ENCODE results near the gene FAM83F.

FAM83F gene

GRCh38 chr22:40044870-40045834 is 50.4 kb downstream of the FAM83F start:
- peak; percentile 75 for DNase-seq
- TF ChIP-seq, protein P1, sequence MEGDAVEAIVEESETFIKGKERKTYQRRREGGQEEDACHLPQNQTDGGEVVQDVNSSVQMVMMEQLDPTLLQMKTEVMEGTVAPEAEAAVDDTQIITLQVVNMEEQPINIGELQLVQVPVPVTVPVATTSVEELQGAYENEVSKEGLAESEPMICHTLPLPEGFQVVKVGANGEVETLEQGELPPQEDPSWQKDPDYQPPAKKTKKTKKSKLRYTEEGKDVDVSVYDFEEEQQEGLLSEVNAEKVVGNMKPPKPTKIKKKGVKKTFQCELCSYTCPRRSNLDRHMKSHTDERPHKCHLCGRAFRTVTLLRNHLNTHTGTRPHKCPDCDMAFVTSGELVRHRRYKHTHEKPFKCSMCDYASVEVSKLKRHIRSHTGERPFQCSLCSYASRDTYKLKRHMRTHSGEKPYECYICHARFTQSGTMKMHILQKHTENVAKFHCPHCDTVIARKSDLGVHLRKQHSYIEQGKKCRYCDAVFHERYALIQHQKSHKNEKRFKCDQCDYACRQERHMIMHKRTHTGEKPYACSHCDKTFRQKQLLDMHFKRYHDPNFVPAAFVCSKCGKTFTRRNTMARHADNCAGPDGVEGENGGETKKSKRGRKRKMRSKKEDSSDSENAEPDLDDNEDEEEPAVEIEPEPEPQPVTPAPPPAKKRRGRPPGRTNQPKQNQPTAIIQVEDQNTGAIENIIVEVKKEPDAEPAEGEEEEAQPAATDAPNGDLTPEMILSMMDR (IDR thresholded peaks at IDR 0.05; ENCODE audit: low read depth, low read length), result no peak
- peak overlapping the region; percentile 87 for H3K27ac ChIP-seq
- no peaks in the 10 kb centered on the region for H3K36me3 ChIP-seq
- no peaks in the 10 kb centered on the region for H3K27me3 ChIP-seq (ENCODE audit: insufficient read depth, low read depth, severe bottlenecking)
- H3K4me3 ChIP-seq (ENCODE audit: low read depth, low read length), result peak overlapping the region; percentile 95
- no peaks in the 10 kb centered on the region for H3K9me3 ChIP-seq (ENCODE audit: severe bottlenecking)

- no peak for DNase-seq
- Histone ChIP-seq H3K27ac (peak overlapping the region; percentile 87; the same call in 1 of the 2 replicates), H3K27me3 (ENCODE audit: insufficient read depth, low read depth, severe bottlenecking) (no peaks in the 10 kb centered on the region), H3K36me3 (no peaks in the 10 kb centered on the region), H3K4me3 (ENCODE audit: low read depth, low read length) (peak overlapping the region; percentile 95), H3K9me3 (ENCODE audit: severe bottlenecking) (no peaks in the 10 kb centered on the region)
- TF ChIP-seq, protein P1 (IDR thresholded peaks at IDR 0.05; ENCODE audit: low read depth, low read length), result no peak
These were observed 51.4 kb downstream of the FAM83F start for GRCh38 chr22:40046126-40046525.

- Histone ChIP-seq H3K27me3 (ENCODE audit: insufficient read depth, low read depth, severe bottlenecking) (no peaks in the 10 kb centered on the region), H3K27ac (no peak overlapping the region), H3K4me3 (ENCODE audit: low read depth, low read length) (no peak overlapping the region), H3K36me3 (no peaks in the 10 kb centered on the region), H3K9me3 (ENCODE audit: severe bottlenecking) (no peaks in the 10 kb centered on the region)
- DNase-seq, result no peak
- TF ChIP-seq, protein P1 (IDR thresholded peaks at IDR 0.05; ENCODE audit: low read depth, low read length), result no peak
These were observed 55.5 kb downstream of the FAM83F start for GRCh38 chr22:40050258-40050657.

GRCh38 chr22:40051322-40051721 is 56.6 kb downstream of the FAM83F start:
- Histone ChIP-seq H3K36me3 (no peaks in the 10 kb centered on the region), H3K27ac (no peak overlapping the region), H3K9me3 (ENCODE audit: severe bottlenecking) (no peaks in the 10 kb centered on the region), H3K27me3 (ENCODE audit: insufficient read depth, low read depth, severe bottlenecking) (no peaks in the 10 kb centered on the region), H3K4me3 (ENCODE audit: low read depth, low read length) (no peak overlapping the region)
- TF ChIP-seq, protein P1 (IDR thresholded peaks at IDR 0.05; ENCODE audit: low read depth, low read length), result no peak
- DNase-seq, result no peak

GRCh38 chr22:40053460-40053859 is 58.7 kb downstream of the FAM83F start:
- no peaks in the 10 kb centered on the region for H3K27me3 ChIP-seq (ENCODE audit: insufficient read depth, low read depth, severe bottlenecking)
- H3K9me3 ChIP-seq (ENCODE audit: severe bottlenecking), result no peaks in the 10 kb centered on the region
- H3K36me3 ChIP-seq, result no peaks in the 10 kb centered on the region
- no peak overlapping the region for H3K4me3 ChIP-seq (ENCODE audit: low read depth, low read length)
- TF ChIP-seq, protein P1 (IDR thresholded peaks at IDR 0.05; ENCODE audit: low read depth, low read length), result no peak
- no peak overlapping the region for H3K27ac ChIP-seq
- no peak for DNase-seq
